GDM1 (cell line): ENCODE measurements around the gene MDFI.

Source experiments
- DNase-seq: peaks from one replicate; lab custom pipeline; 2025; lab: John Stamatoyannopoulos, UW

The MDFI gene

DNA sequence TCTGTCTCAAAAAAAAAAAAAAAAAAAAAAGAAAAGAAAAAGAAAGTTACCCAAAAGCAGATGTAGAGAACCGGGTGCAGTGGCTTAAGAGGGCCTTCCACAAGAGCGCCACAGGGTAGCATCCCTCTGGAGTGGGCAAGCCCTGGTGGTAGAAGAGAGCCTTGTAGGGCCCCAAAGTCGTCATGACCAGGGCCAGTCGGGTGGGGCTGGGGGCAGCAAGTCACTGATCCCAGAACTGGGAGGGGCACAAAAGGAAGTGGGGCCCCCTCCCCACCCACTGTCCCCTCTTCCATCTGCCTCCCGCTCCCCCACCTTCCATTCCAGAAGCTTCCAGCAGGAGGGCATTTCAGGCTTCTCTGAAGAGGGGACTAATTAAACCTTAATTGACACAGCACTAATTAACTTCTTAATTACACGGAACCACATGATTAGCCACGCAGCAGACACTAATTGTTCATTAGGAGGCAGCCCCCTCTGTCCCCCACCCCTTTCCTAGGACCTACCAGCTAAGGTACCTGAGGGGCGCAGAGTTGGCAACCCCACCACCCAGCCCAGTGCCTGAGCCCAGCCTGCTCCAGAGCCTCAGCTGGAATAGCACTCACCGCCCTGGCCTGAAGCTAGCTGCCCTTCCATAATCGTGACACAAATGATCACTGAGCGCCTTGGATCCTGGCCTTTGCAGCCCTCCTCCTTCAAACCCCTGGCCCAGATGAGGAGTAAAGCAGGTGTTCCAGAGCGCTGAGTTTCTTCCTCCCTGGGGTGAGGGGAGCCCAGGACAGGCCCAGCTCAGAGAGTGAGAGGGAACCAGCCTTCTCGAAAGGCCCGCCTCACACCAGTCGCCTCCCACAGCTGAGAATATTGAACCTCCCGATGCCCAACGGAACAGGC is 34.8 kb downstream of the MDFI start:
- DNase-seq = no peak

DNA sequence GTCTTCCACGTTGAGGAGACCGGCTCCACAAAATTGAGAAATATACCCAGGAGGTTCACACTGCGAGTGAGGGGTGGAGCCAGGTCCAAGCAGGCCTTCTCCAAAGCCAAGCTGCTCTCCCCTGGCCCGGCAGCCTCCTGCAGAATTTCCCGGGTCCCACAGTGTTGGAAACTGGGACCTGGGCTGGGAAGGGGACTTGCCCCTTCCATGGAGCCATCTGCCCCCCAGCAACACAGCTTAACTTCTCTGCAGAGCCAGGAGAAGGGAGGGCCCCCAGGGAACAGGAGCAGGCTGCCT is 35.4 kb downstream of the MDFI start:
- no peak for DNase-seq

DNA sequence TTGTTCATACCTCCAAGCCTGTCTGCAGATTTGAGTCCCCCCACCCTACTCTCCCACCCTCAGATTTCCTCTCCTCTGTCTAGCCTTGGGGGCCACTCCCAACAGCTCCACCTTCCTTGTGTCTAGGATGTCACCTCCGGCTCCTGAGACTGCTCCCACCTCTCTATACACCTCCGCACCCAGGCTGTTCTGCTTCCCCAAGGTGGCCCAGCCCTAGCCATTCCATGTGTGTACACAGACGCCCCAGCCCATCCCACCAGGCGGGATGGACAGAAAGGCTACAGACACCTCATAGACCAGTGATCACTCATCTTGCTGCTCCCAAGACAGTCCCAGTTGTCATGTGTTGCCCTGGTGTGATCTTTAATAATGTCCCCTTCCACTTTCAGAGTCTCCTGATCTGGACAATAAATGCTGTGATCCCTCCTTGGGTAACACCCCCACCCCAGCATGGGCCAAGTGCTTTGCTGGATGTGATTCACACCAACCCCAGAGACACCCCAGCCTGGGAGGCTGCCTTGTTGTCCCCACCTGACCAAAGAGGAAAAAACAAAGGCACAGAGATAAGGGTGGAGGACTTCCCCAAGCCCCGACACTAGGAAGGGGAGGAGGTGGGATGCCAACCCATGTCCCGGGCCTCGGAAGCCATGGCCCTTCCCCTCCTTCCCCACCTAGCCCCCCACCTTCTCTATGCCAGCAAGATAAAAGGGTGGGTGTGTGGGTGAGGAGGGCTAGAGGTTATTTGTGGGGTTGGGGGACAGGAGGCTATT is 36.1 kb downstream of the MDFI start:
- DNase-seq = no peak

DNA sequence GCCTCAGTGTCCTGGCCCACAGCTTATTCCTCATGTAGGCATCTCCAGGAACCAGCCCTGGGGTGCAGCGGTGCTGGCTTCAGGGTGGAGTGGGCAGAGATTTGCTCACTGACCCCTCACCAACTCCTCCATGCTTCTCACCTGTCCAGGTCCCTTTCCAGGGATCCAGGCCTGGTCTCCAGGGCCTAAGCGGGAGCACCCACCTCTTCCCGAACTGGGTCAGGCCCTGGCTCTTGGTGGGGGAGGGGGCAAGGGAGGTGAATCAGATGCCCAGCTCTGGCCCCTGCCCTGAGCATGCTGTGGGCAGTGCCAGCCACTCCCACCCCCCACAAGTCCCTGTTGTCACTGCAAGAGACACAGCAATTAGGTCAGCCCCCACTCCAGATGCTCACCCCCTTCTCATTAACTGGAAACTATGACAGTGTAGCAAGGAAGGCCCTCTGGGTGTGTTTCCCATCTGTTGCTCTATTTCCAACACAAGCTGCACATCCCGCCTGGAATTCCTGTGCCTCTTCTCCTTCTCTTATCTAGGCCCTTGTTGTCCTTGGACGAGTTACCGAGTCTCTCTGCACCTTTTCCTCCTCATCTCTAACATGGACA is 37.0 kb downstream of the MDFI start:
- DNase-seq = no peak

DNA sequence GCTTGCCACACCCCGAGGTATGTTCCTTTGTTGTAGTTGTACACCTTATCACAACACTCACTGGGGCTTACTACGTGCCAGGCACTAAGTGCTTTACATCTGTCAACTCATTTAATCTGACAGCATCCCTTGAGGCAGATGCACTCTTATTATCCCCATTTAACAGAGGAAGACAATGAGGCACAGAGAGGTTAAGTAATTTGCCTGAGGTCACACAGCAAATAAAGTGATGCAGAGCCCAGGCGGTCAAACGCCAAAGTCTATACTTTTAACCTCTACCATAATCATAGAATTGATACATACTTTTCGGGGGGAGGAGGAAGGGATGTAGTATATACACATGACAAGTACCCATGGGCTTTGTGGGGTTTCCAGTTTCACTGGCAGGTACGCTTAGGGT is 37.7 kb downstream of the MDFI start:
- no peak for DNase-seq

DNA sequence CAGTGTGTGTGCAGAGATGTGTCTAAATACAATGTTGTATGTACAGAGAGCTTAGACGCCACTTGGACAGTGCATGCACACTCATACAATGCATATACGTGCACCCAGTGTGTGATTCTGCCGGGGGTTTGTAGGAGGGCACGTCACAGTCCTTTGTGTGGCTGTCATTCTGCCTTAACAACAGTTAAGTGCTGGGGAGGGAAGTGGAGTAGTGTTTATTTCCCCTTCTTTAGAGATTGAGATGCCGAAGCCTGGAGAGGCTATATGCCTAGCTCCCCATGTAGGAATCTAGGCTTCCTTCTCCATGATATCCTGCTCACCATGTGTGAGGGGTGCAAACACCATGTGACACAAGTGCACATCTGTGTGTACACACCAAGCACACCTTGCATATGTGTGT is 38.2 kb downstream of the MDFI start:
- DNase-seq = no peak

DNA sequence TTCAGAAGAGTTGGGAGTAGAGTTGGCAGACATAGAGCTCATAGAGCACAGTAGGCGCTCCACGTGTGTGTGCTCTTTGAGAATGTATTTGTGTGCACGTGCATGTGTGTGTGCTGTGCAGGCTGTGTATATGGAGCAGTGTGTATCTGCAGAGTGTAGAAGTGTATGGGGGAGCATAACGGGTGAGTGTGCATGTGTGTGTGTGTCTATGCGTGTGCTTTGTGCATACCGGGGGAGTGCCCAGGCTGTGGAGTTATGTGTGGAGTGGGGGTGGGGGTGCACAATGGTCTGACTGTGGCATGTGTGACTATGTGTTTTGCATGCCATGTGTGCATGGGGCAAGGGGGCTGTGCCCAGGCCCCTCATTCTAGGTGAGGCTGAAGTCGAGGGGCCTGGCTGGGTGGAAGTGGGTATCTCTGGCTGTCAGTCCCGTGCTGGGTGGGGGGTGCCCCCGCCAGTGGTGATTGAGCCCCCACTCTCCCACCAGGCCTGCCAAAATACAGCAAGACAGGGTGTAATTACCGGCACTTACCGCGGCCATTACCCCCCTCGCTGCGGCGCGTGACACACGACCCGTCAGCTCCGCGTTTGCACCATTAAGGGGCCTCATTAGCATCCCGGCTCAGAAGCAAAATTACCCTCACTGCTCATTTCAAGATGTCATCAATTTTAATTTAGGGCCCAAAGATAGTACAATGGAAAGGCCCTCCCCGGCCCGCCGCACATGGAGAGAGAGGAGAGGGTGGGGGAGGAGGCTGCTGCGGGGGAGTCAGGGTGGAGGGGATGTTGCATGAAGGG is 39.1 kb downstream of the MDFI start:
- no peak for DNase-seq

DNA sequence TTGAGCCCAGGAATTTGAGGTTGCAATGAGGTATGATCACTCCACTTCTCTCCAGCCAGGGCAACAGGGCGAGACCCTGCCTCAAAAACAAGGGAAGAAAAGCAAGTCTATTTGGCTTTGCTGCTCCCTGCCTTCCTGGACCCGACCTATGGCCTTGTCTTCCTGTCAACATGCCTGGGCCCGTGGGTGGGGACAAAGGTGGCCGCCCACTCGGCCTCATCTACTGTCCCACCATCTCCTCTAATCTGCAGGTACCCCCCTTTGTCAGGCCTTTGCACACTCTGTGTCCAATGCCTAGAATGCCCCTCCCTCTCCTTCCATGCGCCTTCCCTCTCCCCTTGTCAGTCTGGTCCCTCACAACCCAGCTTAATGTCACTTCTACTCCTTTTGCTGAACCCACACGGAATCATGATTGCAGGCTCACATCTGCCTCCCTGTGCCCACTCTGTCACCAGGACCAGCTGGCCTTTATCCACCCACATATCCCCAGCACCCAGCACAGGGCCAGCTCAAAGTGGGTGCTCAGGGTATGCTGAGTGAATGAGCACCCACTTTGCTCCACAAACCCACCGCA is 40.3 kb downstream of the MDFI start:
- no peak for DNase-seq

DNA sequence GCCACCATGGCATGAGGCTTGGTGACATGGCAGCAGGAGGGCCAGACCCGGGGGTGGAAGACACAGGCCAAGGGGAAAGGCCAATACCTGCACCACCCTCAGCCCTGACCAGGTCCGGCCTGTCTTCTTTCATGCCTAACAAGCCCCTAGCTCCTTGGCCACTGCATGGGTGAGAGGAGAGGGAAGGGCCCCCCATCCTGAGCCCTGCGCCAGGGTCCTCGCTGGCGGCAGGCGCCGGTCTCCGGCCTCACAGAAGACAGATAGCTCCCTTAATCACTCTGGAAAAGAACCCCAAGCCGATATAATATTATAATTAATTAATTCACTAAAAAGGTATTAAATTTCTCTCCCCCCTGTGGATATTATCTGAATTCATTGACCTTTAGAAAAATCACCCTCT is 41.4 kb downstream of the MDFI start:
- DNase-seq = no peak

DNA sequence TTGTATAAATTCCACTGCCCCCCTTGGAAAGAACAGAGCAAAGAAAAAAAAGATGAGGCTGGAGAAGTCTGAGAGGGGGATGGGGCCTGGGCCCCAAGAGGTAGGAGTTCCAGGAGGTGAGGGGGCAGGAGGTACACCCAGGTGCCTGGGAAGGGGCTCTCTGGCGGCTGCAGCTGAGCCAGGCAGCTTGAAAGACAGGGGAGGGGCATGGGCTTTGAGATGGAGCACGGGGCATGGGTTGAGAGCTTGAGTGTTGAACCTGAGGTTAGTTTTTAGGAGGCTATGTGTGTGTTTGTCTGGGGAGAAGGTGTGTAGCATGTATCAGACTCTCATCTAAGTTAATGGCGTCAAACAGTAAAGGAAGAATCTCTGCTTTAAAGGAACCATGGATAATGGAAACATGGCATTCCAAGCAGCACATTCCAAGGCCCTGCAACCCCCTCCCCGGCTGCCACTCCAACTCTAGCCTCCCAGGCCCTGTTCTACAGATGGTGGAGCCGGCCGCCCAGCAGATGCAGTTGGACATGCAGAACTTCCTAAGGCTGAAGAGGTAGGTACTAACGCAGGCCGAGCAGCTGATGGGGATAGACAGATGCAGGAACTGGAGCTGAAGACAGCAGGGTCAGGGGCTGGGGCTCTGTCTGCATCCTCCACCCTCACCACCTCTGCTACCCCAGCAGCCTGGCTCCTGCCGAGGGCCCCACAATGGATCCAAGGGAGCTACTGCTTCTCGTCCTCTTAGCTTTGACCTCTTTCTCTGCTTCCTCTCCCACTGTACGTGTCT is 42.1 kb downstream of the MDFI start:
- no peak for DNase-seq

DNA sequence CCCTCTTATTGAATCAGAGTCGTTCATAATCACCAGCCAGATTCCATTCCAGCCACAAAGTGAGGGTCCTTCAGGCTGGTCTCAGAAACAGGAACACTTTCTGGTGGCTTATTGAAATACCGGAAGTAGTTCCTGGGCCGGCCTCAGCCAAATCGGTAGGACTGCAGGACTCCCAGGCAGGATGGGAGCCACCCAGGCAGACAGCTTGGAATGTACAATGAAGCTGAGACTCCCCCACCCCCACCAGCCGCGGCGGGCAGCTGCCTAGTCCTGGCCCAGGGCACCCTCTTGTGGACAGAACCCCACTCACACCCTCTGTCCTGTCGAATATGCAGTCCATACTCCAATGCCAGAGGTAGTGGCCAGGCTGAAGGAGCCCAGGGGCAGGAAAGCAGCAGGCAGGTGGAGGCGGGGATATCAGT is 43.8 kb downstream of the MDFI start:
- DNase-seq = peak; percentile 47

DNA sequence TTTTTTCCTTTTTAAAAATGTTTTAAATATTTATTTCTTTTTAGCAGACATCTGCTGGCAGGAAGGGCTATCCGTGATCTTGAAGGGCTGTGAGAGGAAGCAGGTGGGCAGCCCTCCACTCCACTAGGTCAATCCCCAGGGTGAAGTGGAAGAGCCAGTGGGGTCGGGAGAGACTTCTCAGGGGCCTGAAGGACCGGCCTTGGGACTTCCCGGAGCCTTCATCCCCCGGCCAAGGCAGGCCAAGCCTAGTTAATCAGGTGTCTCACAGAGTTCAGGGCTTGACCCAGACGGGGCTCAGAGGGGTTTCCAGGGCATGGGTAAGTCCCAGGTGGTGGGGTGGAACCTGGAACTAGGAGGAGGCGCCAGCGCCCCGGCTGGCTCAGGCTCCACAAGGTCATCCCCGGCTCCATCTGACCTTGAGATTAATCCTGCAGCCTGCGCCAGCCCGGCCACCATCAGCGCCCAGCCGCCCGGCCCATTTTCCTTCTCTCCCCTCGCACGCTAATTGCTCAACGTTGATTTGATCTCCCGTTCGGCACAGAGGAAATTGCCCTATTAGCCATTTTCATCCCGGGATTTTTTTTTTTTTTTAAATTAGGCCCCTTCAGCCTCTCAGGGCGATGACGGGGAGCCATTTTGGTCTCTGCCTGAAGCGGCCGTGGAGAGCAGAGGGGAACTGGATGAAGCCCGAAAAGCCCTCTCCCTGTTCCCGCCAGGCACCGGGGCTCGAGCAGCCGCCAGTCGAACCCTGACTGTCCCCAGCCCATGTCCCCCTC is 44.4 kb downstream of the MDFI start:
- no peak for DNase-seq

DNA sequence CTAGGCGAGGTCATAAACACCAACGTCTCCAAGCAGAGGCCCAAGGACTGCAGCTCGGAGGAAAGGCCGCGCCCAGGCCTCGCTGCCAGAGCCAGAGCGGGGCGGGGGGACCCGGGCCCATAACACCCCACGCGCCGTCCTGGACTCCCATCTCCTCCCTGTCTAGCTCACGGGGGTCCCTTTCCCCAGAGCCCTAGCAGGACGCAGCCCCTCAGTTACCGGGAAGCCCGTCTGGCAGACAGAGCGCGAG is 44.9 kb downstream of the MDFI start:
- no peak for DNase-seq

DNA sequence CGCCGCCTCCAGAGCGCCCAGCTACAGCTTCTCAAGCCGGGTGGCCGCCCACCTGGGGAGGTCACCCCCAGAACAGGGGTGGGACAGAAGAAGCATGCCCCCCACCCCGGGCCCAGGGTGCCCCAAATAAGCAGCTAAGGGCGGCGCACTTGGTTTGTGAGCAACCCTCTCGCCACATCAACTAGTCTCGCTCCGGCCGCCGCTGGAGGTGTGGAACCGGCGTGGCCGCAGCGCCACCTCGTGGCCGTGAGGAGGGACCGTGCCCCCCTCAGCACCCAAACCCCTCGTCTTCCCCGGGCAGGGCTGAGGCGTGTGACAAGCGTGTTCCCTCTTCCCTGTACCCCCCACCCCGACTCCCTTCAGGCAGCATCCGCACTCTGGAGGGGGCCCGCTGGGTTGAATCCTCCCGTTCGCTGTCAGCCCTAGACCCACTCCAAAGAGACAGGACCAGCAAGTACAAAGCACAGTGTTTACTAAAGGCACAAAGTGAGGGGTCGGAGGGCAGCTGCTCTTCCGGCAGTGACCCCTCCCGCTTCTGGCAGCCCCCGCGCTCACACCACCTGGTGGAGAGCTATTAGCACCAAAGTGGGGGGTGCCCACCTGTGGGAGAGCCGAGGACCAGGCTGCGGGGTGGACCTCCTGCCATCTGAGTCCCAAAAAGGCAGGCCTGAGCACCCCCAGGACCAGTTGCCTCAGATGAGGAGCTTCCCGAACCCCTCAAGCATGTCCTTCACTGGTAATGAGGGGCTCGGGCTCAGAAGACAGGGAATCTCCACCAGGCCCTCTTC is 45.4 kb downstream of the MDFI start:
- DNase-seq = peak; percentile 49

DNA sequence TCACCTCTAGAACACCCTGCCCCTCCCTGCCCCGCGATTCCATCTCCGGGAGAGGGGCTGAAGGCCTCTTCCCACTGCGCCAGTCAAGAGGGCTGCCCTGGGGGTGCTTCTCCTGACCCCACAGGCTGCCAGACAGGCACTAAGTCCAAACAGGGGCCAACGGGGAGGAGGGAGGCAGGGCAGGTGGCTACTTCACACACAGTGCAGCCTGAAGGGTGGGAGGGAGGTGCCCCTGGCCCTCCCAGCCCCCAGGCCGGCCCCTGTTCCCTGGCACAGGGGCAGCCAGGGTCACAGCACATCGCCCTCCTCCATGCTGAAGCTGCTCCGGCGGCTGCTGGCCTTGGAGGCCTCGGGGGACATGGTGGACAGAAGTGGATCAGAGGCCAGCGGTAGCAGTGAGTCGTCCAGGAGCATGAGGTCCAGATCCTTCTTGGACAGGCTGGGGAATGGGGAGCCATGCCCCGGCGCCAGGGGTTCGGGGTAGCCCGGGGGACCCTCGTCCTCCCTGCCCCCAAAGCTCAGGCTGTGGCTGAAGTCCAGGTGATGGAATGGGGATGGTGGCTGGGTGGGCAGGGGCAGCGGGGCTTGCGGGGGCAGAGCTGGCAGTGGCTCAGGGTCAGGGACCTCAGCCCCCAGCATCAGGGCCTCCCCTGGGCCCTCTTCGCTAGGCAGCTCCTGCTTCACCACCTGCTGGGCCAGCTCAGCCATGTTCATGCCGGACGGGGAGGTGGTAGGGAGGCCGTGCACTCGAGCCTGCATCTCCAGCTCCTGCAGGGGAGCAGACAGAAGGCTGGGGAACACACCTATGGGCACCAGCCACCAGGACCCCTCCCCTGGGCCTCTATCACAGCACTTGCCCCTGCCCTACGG is 46.3 kb downstream of the MDFI start:
- no peak for DNase-seq

DNA sequence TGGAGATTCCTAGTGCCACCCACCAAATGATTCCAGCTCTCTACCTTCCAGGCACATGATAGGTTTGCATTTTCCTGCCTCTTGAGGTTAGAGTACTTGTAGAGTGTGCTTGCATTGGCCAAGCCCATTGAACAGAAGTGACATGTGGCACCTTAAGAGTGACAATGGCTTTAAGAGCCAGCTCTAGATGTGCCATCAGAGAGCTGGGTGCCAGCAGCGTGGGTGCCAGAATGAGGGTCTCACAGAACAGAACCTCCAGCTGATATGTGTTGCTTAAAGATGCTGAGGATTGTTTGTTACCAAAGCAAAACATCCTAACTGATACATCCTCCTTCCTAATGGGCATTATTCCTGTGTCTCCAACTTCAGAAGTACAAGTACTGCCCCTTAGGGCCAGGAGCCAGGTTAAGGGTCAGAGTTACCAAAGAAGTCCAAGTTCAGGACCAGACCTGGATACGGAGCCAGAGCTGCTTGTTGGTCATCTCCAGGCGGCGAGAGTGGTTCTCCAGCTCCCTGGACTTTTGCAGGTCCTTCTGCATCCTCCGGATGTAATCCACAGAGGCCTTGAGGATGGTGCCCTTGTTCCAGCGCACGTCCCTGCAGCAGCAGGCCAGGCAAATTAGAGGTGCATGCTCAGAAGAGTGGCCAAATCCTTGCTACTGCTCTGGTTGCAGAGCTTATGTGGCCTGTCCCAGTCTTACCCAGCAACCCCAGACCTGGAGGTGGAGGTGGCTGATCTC is 47.5 kb downstream of the MDFI start:
- no peak for DNase-seq

DNA sequence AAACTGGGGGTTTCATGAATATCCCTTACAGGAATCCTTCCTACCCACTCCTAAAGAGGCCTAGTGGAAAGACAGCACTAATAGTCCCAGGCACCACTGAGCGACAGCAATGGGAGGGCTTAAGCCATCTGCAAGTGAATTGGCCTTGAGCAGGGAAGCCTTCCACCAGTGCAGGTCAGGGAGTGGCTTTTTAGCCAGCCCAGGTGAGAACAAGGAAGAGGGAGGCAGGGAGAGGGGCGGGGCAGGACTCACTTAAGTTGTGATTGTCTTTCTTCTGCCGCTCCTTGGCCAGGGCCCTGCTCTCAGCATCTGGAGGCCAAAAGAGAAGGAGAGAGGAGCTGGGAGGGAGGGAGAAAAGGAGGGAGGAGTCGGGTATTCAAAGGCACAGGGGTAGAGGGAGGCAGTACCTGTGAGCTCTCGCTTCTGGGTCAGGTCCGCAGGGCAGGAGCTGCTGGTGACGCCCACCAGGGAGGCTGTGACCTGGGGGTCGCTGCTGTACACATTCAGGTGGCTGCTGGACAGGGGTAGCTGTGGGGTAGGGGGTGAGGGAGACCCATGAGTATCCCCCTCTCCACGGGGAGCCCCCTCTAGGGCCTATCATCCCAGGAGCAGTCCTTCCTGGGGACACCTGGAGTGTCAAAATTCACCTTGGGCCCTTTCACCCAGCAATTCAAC is 49.4 kb downstream of the MDFI start:
- DNase-seq = no peak
